Astrocyte (in vitro differentiated cells and primary cell): ENCODE data around the gene CIAO3. TPM values are rescaled to one million over a fixed set of nuclear protein-coding genes. Genes with fewer than 3 reads are reported as not detected.

ENCODE experiments used
- DNase-seq: peaks from one replicate; pipeline ENCODE4 v3.0.0-alpha.2; 2010; ENCODE audit warnings: low read depth
- FAIRE-seq: peaks from 2 replicates; lab custom pipeline; 2011; peaks lifted over from hg19 to GRCh38; lab: Jason Lieb, UNC
- H2AFZ ChIP-seq: 2 replicates; pipeline ENCODE4 v1.6.0; 2012; ENCODE audit warnings: low read depth, low read length, inconsistent platforms
- H3K27ac ChIP-seq: 2 replicates; pipeline ENCODE4 v1.5.1; 2011; ENCODE audit warnings: low read depth, low read length, inconsistent platforms
- H3K27me3 ChIP-seq: 2 replicates; pipeline ENCODE4 v1.6.0; 2011; ENCODE audit warnings: low read length, inconsistent platforms; ENCODE audit not compliant: insufficient read depth
- H3K36me3 ChIP-seq: 2 replicates; pipeline ENCODE4 v1.5.1; 2011; ENCODE audit warnings: low read length, inconsistent platforms; ENCODE audit not compliant: insufficient read depth
- H3K4me1 ChIP-seq: 2 replicates; pipeline ENCODE4 v1.5.1; 2011; ENCODE audit warnings: low read length, inconsistent platforms; ENCODE audit not compliant: insufficient read depth
- H3K4me2 ChIP-seq: 2 replicates; pipeline ENCODE4 v1.6.0; 2012; ENCODE audit warnings: low read length, inconsistent platforms
- H3K4me3 ChIP-seq: 2 replicates; pipeline ENCODE4 v1.5.1; 2011; ENCODE audit warnings: low read depth, mild to moderate bottlenecking, low read length, inconsistent platforms; ENCODE audit not compliant: insufficient read depth
- H3K79me2 ChIP-seq: 2 replicates; pipeline ENCODE4 v1.6.0; 2012; ENCODE audit warnings: mild to moderate bottlenecking, low read length, inconsistent platforms; ENCODE audit not compliant: insufficient read depth
- H3K9ac ChIP-seq: 2 replicates; pipeline ENCODE4 v1.6.0; 2012; ENCODE audit warnings: mild to moderate bottlenecking, low read length, inconsistent platforms
- H3K9me3 ChIP-seq: 2 replicates; pipeline ENCODE4 v1.5.1; 2012; ENCODE audit warnings: low read depth, mild to moderate bottlenecking, low read length, inconsistent platforms; ENCODE audit not compliant: insufficient read depth
- H4K20me1 ChIP-seq: 2 replicates; pipeline ENCODE4 v1.6.0; 2012; ENCODE audit warnings: low read length, inconsistent platforms; ENCODE audit not compliant: insufficient read depth
- H3K27ac Mint-ChIP-seq: one replicate; pipeline ENCODE4 v1.8.0; 2021; ENCODE audit warnings: mild to moderate bottlenecking, mixed read lengths; ENCODE audit not compliant: unreplicated experiment
- H3K27me3 Mint-ChIP-seq: one replicate; pipeline ENCODE4 v1.8.0; 2021; ENCODE audit warnings: low read depth, mixed read lengths; ENCODE audit not compliant: unreplicated experiment
- H3K36me3 Mint-ChIP-seq: one replicate; pipeline ENCODE4 v1.8.0; 2021; ENCODE audit warnings: low read depth, mixed read lengths; ENCODE audit not compliant: unreplicated experiment
- H3K4me1 Mint-ChIP-seq: one replicate; pipeline ENCODE4 v1.8.0; 2021; ENCODE audit warnings: low read depth, mixed read lengths; ENCODE audit not compliant: unreplicated experiment
- H3K4me3 Mint-ChIP-seq: one replicate; pipeline ENCODE4 v1.8.0; 2021; ENCODE audit warnings: mild to moderate bottlenecking, moderate library complexity, mixed read lengths; ENCODE audit not compliant: unreplicated experiment
- H3K9me3 Mint-ChIP-seq: one replicate; pipeline ENCODE4 v1.8.0; 2021; ENCODE audit warnings: mild to moderate bottlenecking, mixed read lengths; ENCODE audit not compliant: unreplicated experiment
- EZH2 ChIP-seq: IDR thresholded peaks from 2 replicates; pipeline ENCODE4 v1.6.1; 2012; ENCODE audit warnings: mild to moderate bottlenecking, low read length, inconsistent platforms; ENCODE audit not compliant: insufficient read depth
- total RNA-seq: library from RNA; stranded (reverse); gene quantifications from 2 replicates; pipeline ENCODE4 v1.2.1, GENCODE V29; 2021
- TF ChIP-seq, protein P1 (sequence below): IDR thresholded peaks from 2 replicates; pipeline ENCODE4 v1.5.1; 2011; ENCODE audit warnings: low read depth, mild to moderate bottlenecking, inconsistent platforms, low read length, moderate library complexity; ENCODE audit not compliant: insufficient read depth

Gene CIAO3
- total RNA-seq, 1 donor from 2014 or later, result 19.6 TPM

DNA sequence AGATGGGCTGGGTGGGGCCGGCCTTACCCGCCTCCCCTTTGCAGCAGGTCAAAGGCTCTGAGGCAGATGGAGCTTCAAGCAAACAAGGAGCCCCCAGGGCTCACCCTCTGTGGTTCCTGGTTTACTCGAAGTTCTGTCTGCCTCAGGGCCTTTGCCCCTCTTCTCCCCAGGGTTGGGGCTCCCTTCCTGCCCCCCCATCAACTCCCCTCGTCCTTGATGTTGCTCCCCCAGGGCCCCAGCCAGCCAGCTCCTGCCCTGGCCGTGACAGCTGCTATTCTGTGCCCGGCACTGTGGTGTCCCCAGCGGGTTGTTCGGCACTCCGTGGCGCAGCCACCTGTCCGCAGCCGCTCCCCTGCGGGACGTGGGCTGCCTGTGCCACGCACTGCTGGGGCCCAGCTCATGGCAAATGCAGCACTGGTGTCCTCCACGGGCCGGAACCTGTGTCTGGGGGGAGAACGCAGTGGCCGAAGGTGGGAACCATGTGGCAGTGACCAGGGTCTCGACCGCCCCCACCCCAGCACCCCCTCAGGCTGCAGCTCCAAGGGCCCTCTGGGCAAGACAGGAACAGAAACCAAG lies 30.2 kb downstream of the CIAO3 start:
- Histone ChIP-seq H3K27me3 (peaks cover 15% of the 10 kb centered on the region), H3K4me3 (no peak overlapping the region), H3K4me1 (peaks cover 24% of the 10 kb centered on the region), H3K27ac (no peak overlapping the region), H3K9me3 (no peaks in the 10 kb centered on the region), H3K9ac (no peak overlapping the region), H3K79me2 (no peaks in the 10 kb centered on the region), H3K4me2 (no peak overlapping the region), H4K20me1 (peaks cover 6% of the 10 kb centered on the region), H3K36me3 (no peaks in the 10 kb centered on the region), H2AFZ (no peak overlapping the region)
- Mint-ChIP-seq H3K36me3 (no peaks in the 10 kb centered on the region), H3K4me3 (no peak overlapping the region), H3K27me3 (peaks cover 23% of the 10 kb centered on the region), H3K9me3 (peaks cover 3% of the 10 kb centered on the region), H3K4me1 (peaks cover 8% of the 10 kb centered on the region), H3K27ac (peak overlapping the region; percentile 53)
- TF ChIP-seq EZH2, result no peak
- TF ChIP-seq, protein P1, sequence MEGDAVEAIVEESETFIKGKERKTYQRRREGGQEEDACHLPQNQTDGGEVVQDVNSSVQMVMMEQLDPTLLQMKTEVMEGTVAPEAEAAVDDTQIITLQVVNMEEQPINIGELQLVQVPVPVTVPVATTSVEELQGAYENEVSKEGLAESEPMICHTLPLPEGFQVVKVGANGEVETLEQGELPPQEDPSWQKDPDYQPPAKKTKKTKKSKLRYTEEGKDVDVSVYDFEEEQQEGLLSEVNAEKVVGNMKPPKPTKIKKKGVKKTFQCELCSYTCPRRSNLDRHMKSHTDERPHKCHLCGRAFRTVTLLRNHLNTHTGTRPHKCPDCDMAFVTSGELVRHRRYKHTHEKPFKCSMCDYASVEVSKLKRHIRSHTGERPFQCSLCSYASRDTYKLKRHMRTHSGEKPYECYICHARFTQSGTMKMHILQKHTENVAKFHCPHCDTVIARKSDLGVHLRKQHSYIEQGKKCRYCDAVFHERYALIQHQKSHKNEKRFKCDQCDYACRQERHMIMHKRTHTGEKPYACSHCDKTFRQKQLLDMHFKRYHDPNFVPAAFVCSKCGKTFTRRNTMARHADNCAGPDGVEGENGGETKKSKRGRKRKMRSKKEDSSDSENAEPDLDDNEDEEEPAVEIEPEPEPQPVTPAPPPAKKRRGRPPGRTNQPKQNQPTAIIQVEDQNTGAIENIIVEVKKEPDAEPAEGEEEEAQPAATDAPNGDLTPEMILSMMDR, result no peak
- FAIRE-seq (no peak), DNase-seq (no peak)

DNA sequence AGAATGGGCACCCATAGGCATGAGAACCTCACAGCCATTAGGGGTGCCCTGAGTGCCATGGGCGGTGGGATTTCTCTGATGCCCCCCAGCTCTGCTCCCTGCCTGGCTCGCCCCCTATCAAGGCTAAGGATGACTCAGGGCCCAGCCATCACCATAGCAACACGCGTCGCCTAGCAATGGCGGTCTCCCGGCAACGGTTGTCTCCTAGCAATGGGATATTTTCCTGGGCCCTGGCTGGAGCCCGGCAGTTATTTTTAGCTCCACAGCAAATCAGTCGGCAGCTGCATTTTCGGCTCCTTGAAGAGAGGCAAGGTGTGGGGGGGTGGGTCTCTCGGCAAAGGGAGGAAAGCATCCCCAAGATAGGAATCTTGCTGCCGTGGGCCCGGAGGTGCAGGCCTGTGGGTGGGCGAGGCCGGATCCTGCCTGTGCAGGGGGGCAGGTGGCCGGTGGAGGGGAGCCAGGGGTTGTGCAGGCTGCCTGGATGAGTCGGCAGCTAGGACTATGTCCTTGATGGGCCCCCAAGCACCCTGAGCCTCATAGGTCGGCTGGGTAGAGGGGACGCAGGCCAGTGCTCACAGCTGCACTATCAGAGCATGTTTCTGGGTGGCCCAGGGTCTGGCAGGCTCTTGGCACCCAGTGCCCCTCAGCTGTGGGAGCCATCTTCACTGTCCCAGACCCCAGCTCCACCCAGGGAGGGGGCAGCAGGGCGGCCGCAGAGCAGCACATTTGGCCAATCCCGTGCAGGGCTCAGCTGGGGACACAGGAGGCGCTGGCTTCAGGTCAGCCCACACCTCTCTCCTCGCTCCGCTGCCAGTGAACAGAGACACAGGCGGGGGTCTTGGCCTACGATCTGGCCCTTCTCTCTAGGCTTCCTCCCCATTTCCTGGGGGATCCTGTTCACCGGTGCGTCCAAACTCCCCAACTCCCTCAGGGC lies 31.0 kb downstream of the CIAO3 start:
- Mint-ChIP-seq H3K9me3 (peaks cover 3% of the 10 kb centered on the region), H3K4me1 (peaks cover 8% of the 10 kb centered on the region), H3K4me3 (no peak overlapping the region), H3K27ac (peak overlapping the region; percentile 53), H3K36me3 (no peaks in the 10 kb centered on the region), H3K27me3 (peaks cover 23% of the 10 kb centered on the region)
- Histone ChIP-seq H4K20me1 (peaks cover 6% of the 10 kb centered on the region), H3K27me3 (peaks cover 15% of the 10 kb centered on the region), H3K4me2 (peak overlapping the region; percentile 81), H3K4me3 (no peak overlapping the region), H2AFZ (no peak overlapping the region), H3K9me3 (no peaks in the 10 kb centered on the region), H3K27ac (no peak overlapping the region), H3K9ac (peak overlapping the region; percentile 47), H3K36me3 (no peaks in the 10 kb centered on the region), H3K79me2 (no peaks in the 10 kb centered on the region), H3K4me1 (peaks cover 24% of the 10 kb centered on the region)
- no peak for FAIRE-seq
- DNase-seq, result peak; percentile 84
- TF ChIP-seq, protein P1, result no peak
- TF ChIP-seq EZH2, result no peak
